Vagina (tissue), 2 donors: ENCODE measurements around the gene PLK3.

ENCODE experiments used
- CTCF ChIP-seq, 3 experiments: fragments of 450-650 bp in 2 of 3; fragments of 200-600 bp in 1 of 3; sonication (generic) in 1 of 3; IDR thresholded peaks; one replicate each; pipeline ENCODE4 v1.5.1; 2017 to 2019; ENCODE audit warnings: antibody characterized with exemption in 3 of 3, mild to moderate bottlenecking in 2 of 3, moderate library complexity in 2 of 3
- POLR2A ChIP-seq, 2 donors: fragments of 450-650 bp; IDR thresholded peaks; one replicate each; pipeline ENCODE4 v1.6.1; 2017; ENCODE audit warnings: antibody characterized with exemption in 2 of 2, mild to moderate bottlenecking in 2 of 2, moderate library complexity in 2 of 2
- POLR2AphosphoS5 ChIP-seq, 2 donors: sonication (generic); formaldehyde crosslinking; IDR thresholded peaks; one replicate each; pipeline ENCODE4 v1.9.0; 2017; ENCODE audit warnings: antibody characterized with exemption in 2 of 2, mild to moderate bottlenecking in 2 of 2, low read depth in 1 of 2; ENCODE audit not compliant: insufficient read depth in 1 of 2

DNA sequence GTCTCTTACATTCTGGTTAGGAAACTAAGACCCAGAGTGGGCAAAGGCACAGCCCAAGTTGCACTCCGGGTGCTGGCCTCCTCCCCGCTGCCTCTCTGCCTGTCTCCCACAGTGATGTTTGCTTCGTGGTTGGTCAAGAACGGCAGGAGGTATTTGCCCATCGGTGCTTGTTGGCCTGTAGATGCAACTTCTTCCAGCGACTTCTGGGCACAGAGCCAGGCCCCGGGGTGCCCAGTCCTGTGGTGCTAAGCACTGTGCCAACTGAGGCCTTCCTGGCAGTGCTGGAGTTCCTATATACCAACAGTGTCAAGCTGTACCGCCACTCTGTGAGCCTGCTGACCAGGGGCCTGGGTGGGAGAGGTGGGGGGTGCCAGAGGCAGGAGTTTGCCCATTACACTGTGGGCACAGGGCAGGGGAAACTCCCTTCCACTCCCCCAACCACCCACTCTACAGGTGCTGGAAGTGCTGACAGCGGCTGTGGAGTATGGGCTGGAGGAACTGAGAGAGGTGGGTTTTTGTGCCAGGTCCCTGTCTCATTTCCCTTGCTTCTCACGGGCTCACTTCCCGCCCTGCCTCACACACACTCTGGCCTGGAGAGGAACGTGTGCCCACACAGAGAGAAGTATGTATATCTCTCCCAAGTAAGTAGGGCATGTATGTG is 10.1 kb downstream of the PLK3 start:
- TF ChIP-seq CTCF (IDR thresholded peaks at IDR 0.05) (no peak), POLR2A (IDR thresholded peaks at IDR 0.05) (no peak), POLR2AphosphoS5 (IDR thresholded peaks at IDR 0.05; ENCODE audit: insufficient read depth in 1 of 2, low read depth in 1 of 2) (no peak)
